Urinary bladder (tissue), 4 donors: Measurements from ENCODE around the gene TNIP1. TPM values are rescaled to one million over a fixed set of nuclear protein-coding genes. Genes with fewer than 3 reads are reported as not detected.

Experiments used
- DNase-seq: peaks from one replicate; pipeline ENCODE4 v3.0.0-alpha.2; 2015; ENCODE audit errors: extremely low spot score
- H3K27ac ChIP-seq: one replicate; pipeline ENCODE4 v1.5.1; 2013; ENCODE audit warnings: low read depth, mild to moderate bottlenecking, moderate library complexity
- H3K36me3 ChIP-seq: one replicate; pipeline ENCODE4 v1.6.1; 2013; ENCODE audit warnings: mild to moderate bottlenecking, moderate library complexity; ENCODE audit not compliant: insufficient read depth
- H3K4me1 ChIP-seq: one replicate; pipeline ENCODE4 v1.6.1; 2013; ENCODE audit warnings: mild to moderate bottlenecking, moderate library complexity; ENCODE audit not compliant: insufficient read depth
- H3K4me3 ChIP-seq: one replicate; pipeline ENCODE4 v1.5.1; 2013; ENCODE audit warnings: low read depth, low read length
- WGBS: extraction: QIAGEN DNeasy Blood & Tissue Kit; methylation state at CpG from one replicate; pipeline ENCODE4 v1.1.7; 2013; 5-methylcytosine and 5-hydroxymethylcytosine counted together
- polyA plus RNA-seq: library from polyadenylated mRNA; stranded (reverse); fragments of 200-250 nt; gene quantifications from one replicate; pipeline ENCODE4 v1.2.3, GENCODE V29; 2013
- total RNA-seq: library from RNA; depleted of rRNA; stranded (reverse); fragments of >200 nt; gene quantifications from one replicate; pipeline ENCODE4 v1.2.3, GENCODE V29; 2014
- donor health status: healthy with polysubstance abuse.
- donor health status: healthy.

The TNIP1 gene
- total and polyA plus RNA-seq, 2 donors: 32.4 to 69.3 TPM

DNA sequence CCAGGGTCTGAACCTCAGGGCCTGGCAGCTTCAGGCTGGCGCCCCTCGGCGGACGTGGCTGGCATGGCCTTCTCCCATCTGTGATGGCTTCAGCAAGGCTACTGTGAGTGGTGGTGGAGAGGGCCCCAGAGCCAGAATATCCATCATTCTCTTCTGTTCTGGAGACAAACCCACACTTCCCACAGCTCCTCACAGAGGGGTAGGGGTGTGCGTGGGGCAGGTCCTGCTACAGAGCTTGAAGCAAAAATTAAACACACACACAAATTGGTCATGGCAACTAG is 50.8 kb downstream of the TNIP1 start:
- no peak for DNase-seq
- H3K36me3 ChIP-seq: peaks cover 15% of the 10 kb centered on the region
- no peaks in the 10 kb centered on the region for H3K4me1 ChIP-seq
- no peak overlapping the region for H3K4me3 ChIP-seq
- 92% methylated on average over 5 of the region's 5 CpGs for WGBS
- H3K27ac ChIP-seq: peak overlapping the region; percentile 70

- no peaks in the 10 kb centered on the region for H3K4me1 ChIP-seq
- peak overlapping the region; percentile 70 for H3K27ac ChIP-seq
- DNase-seq: no peak
- no peak overlapping the region for H3K4me3 ChIP-seq
- peaks cover 15% of the 10 kb centered on the region for H3K36me3 ChIP-seq
- WGBS: 92% methylated on average over 9 of the region's 9 CpGs
Observed at GRCh38 chr5:151029179-151030055, 51.4 kb downstream of the TNIP1 start.

GRCh38 chr5:151028717-151029116 is 52.1 kb downstream of the TNIP1 start:
- 95% methylated on average over 8 of the region's 8 CpGs for WGBS
- Histone ChIP-seq H3K4me3 (no peak overlapping the region), H3K4me1 (no peaks in the 10 kb centered on the region), H3K27ac (no peak overlapping the region), H3K36me3 (peaks cover 15% of the 10 kb centered on the region)
- no peak for DNase-seq

DNA sequence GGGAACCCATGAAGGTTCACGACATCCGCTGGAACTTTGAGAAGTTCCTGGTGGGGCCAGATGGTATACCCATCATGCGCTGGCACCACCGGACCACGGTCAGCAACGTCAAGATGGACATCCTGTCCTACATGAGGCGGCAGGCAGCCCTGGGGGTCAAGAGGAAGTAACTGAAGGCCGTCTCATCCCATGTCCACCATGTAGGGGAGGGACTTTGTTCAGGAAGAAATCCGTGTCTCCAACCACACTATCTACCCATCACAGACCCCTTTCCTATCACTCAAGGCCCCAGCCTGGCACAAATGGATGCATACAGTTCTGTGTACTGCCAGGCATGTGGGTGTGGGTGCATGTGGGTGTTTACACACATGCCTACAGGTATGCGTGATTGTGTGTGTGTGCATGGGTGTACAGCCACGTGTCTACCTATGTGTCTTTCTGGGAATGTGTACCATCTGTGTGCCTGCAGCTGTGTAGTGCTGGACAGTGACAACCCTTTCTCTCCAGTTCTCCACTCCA is 52.8 kb downstream of the TNIP1 start:
- Histone ChIP-seq H3K4me3 (no peak overlapping the region), H3K4me1 (no peaks in the 10 kb centered on the region), H3K27ac (no peak overlapping the region), H3K36me3 (peaks cover 15% of the 10 kb centered on the region)
- 89% methylated on average over 11 of the region's 11 CpGs for WGBS
- no peak for DNase-seq

DNA sequence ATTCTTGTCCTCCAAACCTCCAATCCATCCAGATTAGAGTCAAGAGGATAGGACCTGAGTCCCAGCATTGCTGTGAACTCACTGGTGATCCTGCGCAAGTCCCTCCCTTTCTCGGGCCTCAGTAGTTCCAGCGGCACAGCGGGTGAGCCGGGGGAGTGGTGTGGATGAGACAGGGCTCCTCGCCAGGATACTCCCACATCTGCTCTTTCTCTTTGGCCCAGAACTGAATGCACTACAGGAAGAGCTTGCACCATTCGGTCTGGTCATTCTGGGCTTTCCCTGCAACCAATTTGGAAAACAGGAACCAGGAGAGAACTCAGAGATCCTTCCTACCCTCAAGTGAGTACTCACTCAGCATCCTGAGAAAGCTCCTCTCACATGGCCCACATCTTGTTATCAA is 54.2 kb downstream of the TNIP1 start:
- peaks cover 15% of the 10 kb centered on the region for H3K36me3 ChIP-seq
- WGBS: 77% methylated on average over 7 of the region's 7 CpGs
- H3K4me3 ChIP-seq: no peak overlapping the region
- H3K27ac ChIP-seq: no peak overlapping the region
- no peak for DNase-seq
- no peaks in the 10 kb centered on the region for H3K4me1 ChIP-seq

DNA sequence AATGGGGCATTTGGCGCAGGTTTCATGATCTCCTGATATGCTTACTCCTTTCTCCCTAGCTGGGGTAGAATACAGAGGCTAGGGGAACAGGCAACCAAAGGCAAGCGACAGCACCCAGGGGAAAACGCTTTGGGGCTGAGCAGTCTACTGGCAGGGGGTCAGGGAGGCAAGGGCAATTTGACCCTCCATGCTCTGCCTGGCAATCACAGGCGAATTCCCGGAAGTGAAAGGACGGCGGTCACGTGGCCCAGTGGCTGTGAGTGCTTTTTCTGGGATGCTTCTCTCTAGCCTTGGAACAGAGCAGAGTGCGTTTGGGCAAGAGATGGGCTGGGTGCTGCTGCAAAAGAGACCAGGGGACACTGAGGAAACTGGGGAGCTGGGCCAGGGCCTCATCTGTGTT is 54.7 kb downstream of the TNIP1 start:
- H3K36me3 ChIP-seq: peaks cover 15% of the 10 kb centered on the region
- H3K27ac ChIP-seq: no peak overlapping the region
- H3K4me3 ChIP-seq: no peak overlapping the region
- no peak for DNase-seq
- H3K4me1 ChIP-seq: no peaks in the 10 kb centered on the region
- 83% methylated on average over 9 of the region's 9 CpGs for WGBS

DNA sequence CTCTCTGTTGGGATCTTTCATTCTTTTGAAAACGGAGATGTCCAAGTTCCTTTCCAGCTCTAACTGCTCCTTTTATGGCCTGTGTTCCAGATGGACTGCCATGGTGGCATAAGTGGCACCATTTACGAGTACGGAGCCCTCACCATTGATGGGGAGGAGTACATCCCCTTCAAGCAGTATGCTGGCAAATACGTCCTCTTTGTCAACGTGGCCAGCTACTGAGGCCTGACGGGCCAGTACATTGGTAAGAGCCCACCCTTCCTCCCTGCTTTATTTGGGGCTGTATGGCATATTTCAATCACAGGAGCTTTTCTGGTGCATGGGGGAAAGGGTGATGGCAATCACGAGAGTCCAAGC is 55.6 kb downstream of the TNIP1 start:
- peaks cover 15% of the 10 kb centered on the region for H3K36me3 ChIP-seq
- H3K4me3 ChIP-seq: no peak overlapping the region
- no peak overlapping the region for H3K27ac ChIP-seq
- DNase-seq: no peak
- H3K4me1 ChIP-seq: no peaks in the 10 kb centered on the region
- 95% methylated on average over 7 of the region's 7 CpGs for WGBS

GRCh38 chr5:151024440-151025249 is 56.2 kb downstream of the TNIP1 start:
- Histone ChIP-seq H3K4me3 (no peak overlapping the region), H3K27ac (no peak overlapping the region), H3K4me1 (no peaks in the 10 kb centered on the region), H3K36me3 (peaks cover 10% of the 10 kb centered on the region)
- 84% methylated on average over 7 of the region's 7 CpGs for WGBS
- no peak for DNase-seq

GRCh38 chr5:151023651-151024050 is 57.2 kb downstream of the TNIP1 start:
- Histone ChIP-seq H3K27ac (no peak overlapping the region), H3K4me3 (no peak overlapping the region), H3K4me1 (no peaks in the 10 kb centered on the region), H3K36me3 (peaks cover 6% of the 10 kb centered on the region)
- no peak for DNase-seq
- 46% methylated on average over 8 of the region's 8 CpGs for WGBS

- H3K36me3 ChIP-seq: peaks cover 2% of the 10 kb centered on the region
- peak overlapping the region; percentile 30 for H3K27ac ChIP-seq
Observed at GRCh38 chr5:151023047-151023615, 57.7 kb downstream of the TNIP1 start.

DNA sequence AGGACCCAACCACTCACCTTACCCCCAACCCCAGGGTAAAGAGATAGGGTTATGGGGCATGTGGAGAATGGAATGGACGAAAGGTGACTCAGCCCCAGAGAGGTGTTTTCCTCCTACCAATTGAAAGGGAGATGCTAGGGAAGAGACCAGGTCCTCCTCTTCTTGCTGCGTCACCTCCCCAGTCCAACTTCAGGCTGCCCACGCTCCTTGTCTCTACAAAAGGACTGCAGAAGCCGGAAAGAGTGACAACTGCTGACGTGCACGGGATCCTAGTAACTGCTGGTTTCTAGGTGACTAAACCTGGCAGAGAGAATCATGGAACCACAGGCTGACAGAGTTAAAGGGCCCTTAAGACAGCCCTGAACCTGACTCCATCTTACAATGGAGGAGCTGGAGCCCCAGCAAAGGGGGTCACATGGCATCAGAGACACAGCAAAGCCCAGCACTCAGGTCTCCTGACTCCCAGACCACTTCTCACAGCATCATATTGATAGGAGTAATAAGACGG is 58.3 kb downstream of the TNIP1 start:
- no peak for DNase-seq
- Histone ChIP-seq H3K4me3 (no peak overlapping the region), H3K4me1 (no peaks in the 10 kb centered on the region), H3K36me3 (peaks cover 2% of the 10 kb centered on the region), H3K27ac (peak overlapping the region; percentile 13)
- WGBS: 79% methylated on average over 7 of the region's 7 CpGs

More at GRCh38 chr5:151023047-151023615, 57.7 kb downstream of the TNIP1 start:
- no peak for DNase-seq
- WGBS: 39% methylated on average over 5 of the region's 5 CpGs
- Histone ChIP-seq H3K4me3 (no peak overlapping the region), H3K4me1 (no peaks in the 10 kb centered on the region)

GRCh38 chr5:151021746-151022145 is 59.1 kb downstream of the TNIP1 start:
- Histone ChIP-seq H3K27ac (peak overlapping the region; percentile 49), H3K4me1 (no peaks in the 10 kb centered on the region), H3K36me3 (no peaks in the 10 kb centered on the region), H3K4me3 (peak overlapping the region; percentile 56)
- no peak for DNase-seq
- 81% methylated on average over 6 of the region's 6 CpGs for WGBS

- H3K4me1 ChIP-seq: no peaks in the 10 kb centered on the region
- peak within 1 kb of the TSS; percentile 44 for H3K27ac ChIP-seq
- H3K4me3 ChIP-seq: peak within 1 kb of the TSS; percentile 56
- H3K36me3 ChIP-seq: no peaks in the 10 kb centered on the region
- DNase-seq: no peak
- WGBS: 2% methylated on average over 54 of the region's 54 CpGs
Observed at GRCh38 chr5:151020304-151021110, 60.3 kb downstream of the TNIP1 start, which contains the start of gene GPX3. Gene GPX3 (plus strand): TSS chr5:151020591. CDS start chr5:151020655, 64 bp downstream.
